H1 (cell line): Measurements from ENCODE around the gene PHF3. TPM values are rescaled to one million over a fixed set of nuclear protein-coding genes. Genes with fewer than 3 reads are reported as not detected.

Source experiments
- CBX5 ChIP-seq: fragments of 300-800, 300-1000 bp; sonication (generic); IDR thresholded peaks from 2 replicates; pipeline ENCODE4 v1.7.1; 2016; ENCODE audit warnings: antibody characterized with exemption, low read length, low read depth
- GTF2F1 ChIP-seq: IDR thresholded peaks from 2 replicates; pipeline ENCODE4 v1.6.1; 2012; ENCODE audit warnings: low read depth, low read length, improper control_type of control experiment, borderline replicate concordance
- POLR2A ChIP-seq, 2 experiments: IDR thresholded peaks; 1 replicate in 1 of 2; 2 replicates in 1 of 2; pipeline ENCODE4 v1.6.1; 2011; ENCODE audit warnings: low read depth in 2 of 2, low read length in 2 of 2, mild to moderate bottlenecking in 2 of 2; ENCODE audit errors: control extremely low read depth in 1 of 2
- POLR2AphosphoS5 ChIP-seq: IDR thresholded peaks from 2 replicates; pipeline ENCODE4 v1.6.1; 2011; ENCODE audit warnings: low read depth, low read length
- POU5F1 ChIP-seq: IDR thresholded peaks from 2 replicates; pipeline ENCODE4 v1.6.1; 2011; ENCODE audit warnings: low read depth, mild to moderate bottlenecking, low read length, moderate library complexity
- SIRT6 ChIP-seq: IDR thresholded peaks from one replicate; pipeline ENCODE4 v1.7.1; 2012; ENCODE audit warnings: low read length, inconsistent platforms
- SIX5 ChIP-seq: IDR thresholded peaks from 2 replicates; pipeline ENCODE4 v1.6.1; 2011; ENCODE audit warnings: mild to moderate bottlenecking, low read depth, low read length
- SRF ChIP-seq: IDR thresholded peaks from 2 replicates; pipeline ENCODE4 v1.6.1; 2011; ENCODE audit warnings: mild to moderate bottlenecking, low read depth, low read length, moderate library complexity
- TAF7 ChIP-seq: optimal IDR thresholded peaks from 2 replicates; pipeline ENCODE3; 2011; ENCODE audit warnings: low read depth, mild to moderate bottlenecking, inconsistent platforms, low read length, moderate library complexity, borderline replicate concordance
- polyA plus RNA-seq, 7 experiments: library from polyadenylated mRNA; depleted of rRNA in 3 of 7; stranded (reverse) in 5 of 7; unstranded in 2 of 7; fragments of >200 nt in 5 of 7; fragments of 200-250 nt in 2 of 7; gene quantifications; 1 replicate in 5 of 7; 2 replicates in 1 of 7; 4 replicates in 1 of 7; pipeline versions ENCODE4 v1.2.1 to v1.2.3, GENCODE V29; 2011 to 2013; ENCODE audit warnings: missing spikeins in 2 of 7, mixed read lengths in 2 of 7
- total RNA-seq: library from RNA; stranded (reverse); fragmentation: NEBNext Ultra II Directional; extraction: Animal tissue kit (Norgen Biotek cat#: 25700); gene quantifications from 2 replicates; pipeline ENCODE4 v1.2.1, GENCODE V29; 2021
- TF ChIP-seq, protein P1 (sequence below): IDR thresholded peaks from 2 replicates; pipeline ENCODE4 v1.6.1; 2012; ENCODE audit warnings: low read length, inconsistent platforms

The PHF3 gene
- total and polyA plus RNA-seq, 2 of the 8 experiments (the other 6 are each of a cell fraction or from before 2014, with no cell fraction given) = 10.1 to 69.3 TPM

DNA sequence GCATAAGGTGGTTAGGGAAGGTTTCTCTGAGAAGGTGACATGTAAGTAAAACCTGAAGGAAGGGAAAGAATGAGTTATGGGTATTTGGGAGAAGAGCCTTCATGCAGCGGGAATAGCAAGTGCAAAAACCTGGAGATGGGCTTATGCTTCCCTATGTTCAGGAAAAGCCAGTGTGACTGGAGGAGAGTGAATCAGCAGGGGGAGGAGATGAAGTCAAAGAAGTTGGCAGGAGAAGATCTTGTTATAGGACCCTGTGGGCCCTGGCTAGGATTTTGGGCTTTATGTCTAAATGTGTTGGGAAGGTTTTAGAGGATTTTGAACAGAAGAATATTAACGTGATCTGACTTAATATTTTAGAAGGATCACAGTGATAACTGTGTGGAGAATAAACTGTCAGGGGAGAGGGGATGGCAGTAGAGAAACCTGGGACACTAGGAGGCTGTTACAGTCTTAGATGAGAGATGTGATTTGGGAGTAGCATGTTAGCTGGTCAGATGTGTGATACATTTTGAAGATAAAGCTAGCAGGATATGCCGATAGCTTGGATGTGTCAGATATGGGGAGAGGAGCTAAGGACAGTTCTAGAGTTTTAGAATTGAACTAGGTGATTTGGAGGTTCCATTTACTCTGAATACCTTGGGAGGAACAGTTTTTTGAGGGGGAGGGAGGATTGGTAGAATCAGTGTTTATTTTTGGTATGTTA lies 41.0 kb downstream of the PHF3 start (continued):
- TF ChIP-seq POLR2A (IDR thresholded peaks at IDR 0.05; ENCODE audit: control extremely low read depth in 1 of 2, low read depth in 2 of 2, low read length in 2 of 2) (no peak), TAF7 (no peak), SRF (no peak), GTF2F1 (no peak), SIRT6 (no peak), POLR2AphosphoS5 (no peak), POU5F1 (no peak), CBX5 (no peak), SIX5 (no peak)
- TF ChIP-seq, protein P1, sequence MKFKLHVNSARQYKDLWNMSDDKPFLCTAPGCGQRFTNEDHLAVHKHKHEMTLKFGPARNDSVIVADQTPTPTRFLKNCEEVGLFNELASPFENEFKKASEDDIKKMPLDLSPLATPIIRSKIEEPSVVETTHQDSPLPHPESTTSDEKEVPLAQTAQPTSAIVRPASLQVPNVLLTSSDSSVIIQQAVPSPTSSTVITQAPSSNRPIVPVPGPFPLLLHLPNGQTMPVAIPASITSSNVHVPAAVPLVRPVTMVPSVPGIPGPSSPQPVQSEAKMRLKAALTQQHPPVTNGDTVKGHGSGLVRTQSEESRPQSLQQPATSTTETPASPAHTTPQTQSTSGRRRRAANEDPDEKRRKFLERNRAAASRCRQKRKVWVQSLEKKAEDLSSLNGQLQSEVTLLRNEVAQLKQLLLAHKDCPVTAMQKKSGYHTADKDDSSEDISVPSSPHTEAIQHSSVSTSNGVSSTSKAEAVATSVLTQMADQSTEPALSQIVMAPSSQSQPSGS = no peak
